KOPT-K1 (cell line): ENCODE data around the gene SP3.
"Not testable (repeated sequence)": the region's sequence is repeated elsewhere in the genome, so short reads cannot be mapped to it uniquely, and the experiment has no call there.

ENCODE experiments used
- H3K27ac ChIP-seq: fragments of 200-600 bp; sonication (generic); 2 replicates; pipeline ENCODE4 v1.5.1; 2016; ENCODE audit warnings: antibody characterized with exemption, mild to moderate bottlenecking, low read depth, low read length; ENCODE audit not compliant: poor library complexity, severe bottlenecking
- H3K36me3 ChIP-seq: fragments of 200-600 bp; sonication (generic); 2 replicates; pipeline ENCODE4 v1.5.1; 2017; ENCODE audit warnings: antibody characterized with exemption, mild to moderate bottlenecking, low read length, moderate library complexity; ENCODE audit not compliant: insufficient read depth
- H3K9me3 ChIP-seq: fragments of 200-600 bp; sonication (generic); 2 replicates; pipeline ENCODE4 v1.5.1; 2017; ENCODE audit warnings: antibody characterized with exemption, low read length, mild to moderate bottlenecking; ENCODE audit not compliant: insufficient read depth, poor library complexity, severe bottlenecking

The SP3 gene

GRCh38 chr2:173922760-173923159, 42.4 kb downstream of the SP3 start:
- Histone ChIP-seq H3K36me3 (peaks cover 44% of the 10 kb centered on the region), H3K9me3 (no peaks in the 10 kb centered on the region)

GRCh38 chr2:173922068-173922467, 43.1 kb downstream of the SP3 start:
- no peaks in the 10 kb centered on the region for H3K9me3 ChIP-seq
- H3K27ac ChIP-seq, result no peak overlapping the region
- H3K36me3 ChIP-seq, result peaks cover 48% of the 10 kb centered on the region

More at GRCh38 chr2:173922760-173923159, 42.4 kb downstream of the SP3 start:
- H3K27ac ChIP-seq, result no peak overlapping the region

GRCh38 chr2:173914055-173914927, 50.9 kb downstream of the SP3 start:
- H3K9me3 ChIP-seq, result no peaks in the 10 kb centered on the region
- H3K27ac ChIP-seq, result no peak overlapping the region
- H3K36me3 ChIP-seq, result peaks cover 100% of the 10 kb centered on the region

DNA sequence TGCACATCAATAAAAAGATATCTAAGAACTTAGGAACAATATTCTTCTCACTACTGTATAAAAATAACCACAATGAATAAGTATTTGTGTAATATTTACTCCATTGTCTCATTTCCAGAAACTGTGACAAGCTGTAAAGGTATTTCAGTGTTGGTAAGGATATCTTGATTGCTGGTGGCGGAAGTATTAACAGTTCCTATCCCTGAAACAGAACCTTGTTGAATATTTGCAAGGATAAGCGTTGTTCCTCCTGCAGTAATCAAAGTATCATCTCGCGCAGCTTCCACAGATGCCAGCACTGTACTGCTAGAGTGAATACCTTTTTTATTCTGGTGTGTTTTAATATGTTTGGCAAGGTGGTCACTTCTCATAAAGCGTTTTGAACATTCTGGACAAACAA, 55.3 kb downstream of the SP3 start:
- Histone ChIP-seq H3K36me3 (peaks cover 100% of the 10 kb centered on the region), H3K9me3 (no peaks in the 10 kb centered on the region), H3K27ac (no peak overlapping the region)

GRCh38 chr2:173906626-173907025, 58.5 kb downstream of the SP3 start:
- Histone ChIP-seq H3K36me3 (peaks cover 78% of the 10 kb centered on the region), H3K9me3 (no peaks in the 10 kb centered on the region), H3K27ac (no peak overlapping the region)

DNA sequence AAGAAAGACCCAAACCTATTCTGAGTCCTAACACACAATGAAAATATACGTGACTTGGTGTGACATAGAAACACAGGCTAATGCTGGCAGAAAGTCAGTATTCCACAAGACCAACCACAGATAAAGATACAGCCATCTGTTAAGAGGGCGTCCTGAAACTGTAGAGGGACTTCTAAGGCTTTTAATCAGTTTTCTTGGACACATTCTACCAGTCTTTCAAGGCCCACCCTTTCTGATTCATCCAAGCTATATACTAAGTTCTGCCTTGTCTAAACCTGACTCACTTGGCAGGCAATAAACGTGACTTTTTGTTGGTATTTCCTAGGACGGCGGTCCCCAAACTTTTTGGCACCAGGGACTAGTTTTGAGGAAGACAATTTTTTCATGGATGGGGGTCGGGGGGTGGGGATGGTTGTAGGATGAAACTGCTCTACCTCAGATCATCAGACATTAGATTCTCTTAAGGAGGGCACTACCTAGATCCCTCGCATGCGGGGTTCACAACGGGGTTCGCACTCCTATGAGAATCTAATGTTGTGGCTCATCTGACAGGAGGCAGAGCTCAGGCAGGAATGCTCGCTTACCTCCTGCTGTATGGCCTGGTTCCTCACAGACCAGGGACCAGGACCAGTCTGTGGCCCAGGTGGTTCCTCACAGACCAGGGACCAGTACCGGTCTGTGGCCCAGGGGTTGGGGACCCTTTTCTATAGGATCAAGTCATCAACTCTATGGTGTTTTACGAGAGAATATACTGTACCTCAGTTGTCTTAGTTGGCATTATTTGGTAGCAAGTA, 61.4 kb downstream of the SP3 start:
- Histone ChIP-seq H3K9me3 (no peaks in the 10 kb centered on the region), H3K36me3 (peaks cover 50% of the 10 kb centered on the region), H3K27ac (no peak overlapping the region)

DNA sequence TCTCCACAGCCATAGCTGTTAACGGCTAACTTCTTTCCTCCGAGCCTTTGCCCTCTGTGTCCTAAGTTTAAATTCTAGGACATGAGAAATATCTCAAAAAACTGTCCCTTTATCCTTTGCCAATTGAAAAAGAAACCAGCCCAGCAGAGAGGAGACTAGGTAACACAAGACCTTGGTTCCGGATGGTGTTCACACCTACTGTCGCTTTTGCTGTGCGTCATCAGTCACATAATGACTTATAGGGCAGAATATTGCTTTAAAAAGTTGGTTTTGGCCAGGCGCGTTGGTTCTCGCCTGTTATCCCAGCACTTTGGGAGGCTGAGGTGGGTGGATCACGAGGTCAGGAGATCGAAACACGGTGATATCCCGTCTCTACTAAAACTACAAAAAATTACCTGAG, 66.2 kb downstream of the SP3 start:
- Histone ChIP-seq H3K36me3 (peaks cover 2% of the 10 kb centered on the region), H3K9me3 (no peaks in the 10 kb centered on the region), H3K27ac (no peak overlapping the region)

GRCh38 chr2:173898178-173898668, 67.0 kb downstream of the SP3 start:
- Histone ChIP-seq H3K9me3 (no peaks in the 10 kb centered on the region), H3K27ac (no peak overlapping the region), H3K36me3 (no peaks in the 10 kb centered on the region)

- no peak overlapping the region for H3K27ac ChIP-seq
- H3K36me3 ChIP-seq, result no peaks in the 10 kb centered on the region
- no peaks in the 10 kb centered on the region for H3K9me3 ChIP-seq
These were observed 68.4 kb downstream of the SP3 start for GRCh38 chr2:173896755-173897154.

GRCh38 chr2:173892341-173892740, 72.8 kb downstream of the SP3 start:
- Histone ChIP-seq H3K36me3 (no peaks in the 10 kb centered on the region), H3K27ac (no peak overlapping the region)

DNA sequence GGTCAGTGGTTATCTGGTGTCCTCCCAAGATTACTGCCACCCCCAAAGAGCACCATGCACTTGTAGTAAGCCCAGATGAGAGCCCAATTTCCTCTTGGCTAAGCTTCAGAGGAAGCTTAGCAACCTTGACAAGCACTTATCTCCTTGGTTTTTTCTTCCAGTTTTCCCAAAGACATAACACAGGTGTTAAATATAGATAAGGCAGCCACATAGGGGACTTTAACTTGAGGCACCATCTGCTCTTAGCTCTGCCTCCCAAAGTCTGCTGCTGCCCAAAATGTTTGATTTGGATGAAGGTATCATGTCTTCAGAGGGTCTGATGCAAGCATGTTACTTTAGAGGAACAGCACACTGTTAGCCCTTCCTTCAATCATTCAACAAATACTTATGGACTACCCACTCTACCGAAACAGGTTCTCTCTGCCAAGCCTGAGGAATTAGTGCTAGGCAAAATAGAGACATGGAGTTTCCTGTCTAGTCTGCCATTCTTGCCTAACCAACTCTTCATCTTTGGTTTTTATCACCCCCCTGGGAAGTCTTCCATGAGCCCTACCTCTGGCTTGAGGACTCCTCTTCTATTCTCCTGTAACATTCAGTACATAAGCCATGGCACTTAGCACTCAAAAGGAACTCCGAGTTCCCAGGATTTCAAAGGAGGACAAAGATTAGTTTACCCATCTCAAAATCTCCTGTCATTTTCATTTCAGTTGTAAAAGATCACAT, 73.7 kb downstream of the SP3 start:
- H3K27ac ChIP-seq, result no peak overlapping the region
- H3K9me3 ChIP-seq, result peaks cover 37% of the 10 kb centered on the region
- H3K36me3 ChIP-seq, result no peaks in the 10 kb centered on the region

More at GRCh38 chr2:173892341-173892740, 72.8 kb downstream of the SP3 start:
- peaks cover 37% of the 10 kb centered on the region for H3K9me3 ChIP-seq

DNA sequence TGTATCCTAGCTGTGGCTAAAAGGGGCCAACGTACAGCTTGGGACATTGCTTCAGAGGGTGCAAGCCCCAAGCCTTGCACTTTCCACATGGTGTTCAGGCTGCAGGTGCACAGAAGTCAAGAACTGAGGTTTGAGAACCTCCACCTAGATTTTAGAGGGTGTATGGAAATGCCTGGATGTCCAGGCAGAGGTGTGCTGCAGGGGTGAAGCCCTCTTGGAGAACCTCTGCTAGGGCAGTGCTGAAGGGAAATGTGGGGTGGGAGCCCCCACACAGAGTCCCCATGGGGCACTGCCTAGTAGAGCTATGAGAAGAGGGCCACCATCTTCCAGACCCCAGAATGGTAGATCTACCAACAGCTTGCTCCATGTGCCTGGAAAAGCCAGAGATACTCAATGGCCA, 75.7 kb downstream of the SP3 start:
- not testable (repeated sequence) for H3K27ac ChIP-seq, H3K36me3 ChIP-seq
- H3K9me3 ChIP-seq, result peaks cover 40% of the 10 kb centered on the region

DNA sequence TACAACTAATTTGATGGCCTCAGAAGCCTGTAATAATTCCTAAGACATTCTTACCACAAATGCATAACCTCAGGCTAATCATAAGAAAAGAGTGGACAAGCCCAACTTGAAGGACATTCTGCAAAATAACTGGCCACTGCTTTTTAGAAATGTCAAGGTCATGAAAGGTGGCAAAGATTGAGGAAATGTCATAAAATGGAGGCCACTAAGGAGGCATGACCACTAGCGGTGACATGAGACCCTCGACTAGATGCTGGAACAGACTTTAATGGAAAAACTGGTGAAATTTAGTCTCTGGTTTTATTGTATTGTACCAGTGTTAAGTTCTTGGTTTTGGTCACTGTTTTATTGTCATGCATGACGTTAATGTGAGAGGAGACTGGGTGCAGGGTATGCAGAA, 78.6 kb downstream of the SP3 start:
- H3K9me3 ChIP-seq, result peaks cover 40% of the 10 kb centered on the region

GRCh38 chr2:173884025-173884802, 81.0 kb downstream of the SP3 start:
- Histone ChIP-seq H3K27ac (no peak overlapping the region), H3K9me3 (peaks cover 19% of the 10 kb centered on the region), H3K36me3 (no peaks in the 10 kb centered on the region)

More for the DNA sequence above, 78.6 kb downstream of the SP3 start:
- no peaks in the 10 kb centered on the region for H3K36me3 ChIP-seq
- no peak overlapping the region for H3K27ac ChIP-seq
